Measurements from ENCODE around the gene STMN1. TPM values are rescaled to one million over a fixed set of nuclear protein-coding genes. Genes with fewer than 3 reads are reported as not detected.
A peak's percentile ranks its signal among the peaks of the same experiment; 100 is the strongest.

STMN1 gene
- total and polyA plus RNA-seq, 3 donors from 2014 or later, result 230 to 727 (median 393) TPM

DNA sequence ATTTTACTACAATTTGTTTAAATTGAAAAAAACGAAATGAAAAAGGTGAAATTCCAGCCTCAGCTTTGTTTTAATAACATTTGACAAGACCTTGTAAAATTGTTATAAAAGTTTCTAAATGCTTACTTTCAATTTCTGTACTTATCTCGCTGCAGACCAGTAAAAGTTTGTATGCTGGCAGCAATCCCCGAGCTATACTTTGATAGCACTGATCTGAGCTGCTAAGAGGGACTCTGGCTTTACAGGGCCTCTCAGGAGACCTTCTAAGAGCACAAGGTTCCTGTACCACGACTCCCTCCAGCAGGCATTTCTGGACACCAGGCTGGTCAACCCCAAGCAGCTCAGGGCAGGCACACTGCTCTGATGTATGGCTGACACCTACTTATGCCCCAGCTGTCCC lies 13.1 kb downstream of the STMN1 start:
- Histone ChIP-seq H3K9me3 (no peaks in the 10 kb centered on the region), H3K36me3 (ENCODE audit: low read depth, missing control alignments) (no peaks in the 10 kb centered on the region), H3K27ac (peak overlapping the region; percentile 44 to 64), H3K4me3 (no peak overlapping the region), H3K27me3 (no peaks in the 10 kb centered on the region), H3K4me1 (peaks cover 58% of the 10 kb centered on the region)
- TF ChIP-seq POLR2A (IDR thresholded peaks at IDR 0.05), result no peak
- no peak for TF ChIP-seq CTCF (IDR thresholded peaks at IDR 0.05)
- intact Hi-C loops (cut with DNase I; ENCODE audit: low total_unique reads), result loop anchor here (10.0 kb wide), 1 partner anchor 252 kb away; no protein-coding TSS in a partner anchor
- 51 to 67% methylated on average over 3 to 4 of the region's 4 CpGs for WGBS, 2 donors
- DNase-seq, result peak; percentile 83

DNA sequence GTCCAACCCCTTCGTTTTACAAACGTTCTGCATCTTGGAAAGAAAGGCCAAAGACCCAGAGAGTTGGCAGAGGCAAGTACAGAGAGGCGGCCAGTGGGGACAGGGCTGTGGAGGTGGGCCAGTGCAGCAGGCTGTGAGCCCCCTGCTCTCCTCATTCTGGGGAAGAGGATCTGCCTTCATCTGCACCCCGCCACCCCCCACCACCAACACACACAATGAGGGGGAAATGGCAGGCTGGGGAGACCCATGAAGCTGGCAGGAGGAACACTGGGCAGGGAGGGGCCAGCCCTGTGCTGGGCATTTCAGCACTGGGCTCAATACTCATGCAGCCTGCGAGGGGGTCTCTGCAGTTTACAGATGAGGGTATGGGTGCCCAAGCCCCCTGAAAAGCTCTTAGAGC lies 14.6 kb downstream of the STMN1 start:
- Histone ChIP-seq H3K9me3 (no peaks in the 10 kb centered on the region), H3K36me3 (ENCODE audit: low read depth, missing control alignments) (no peaks in the 10 kb centered on the region), H3K27ac (peak overlapping the region; percentile 27 to 29), H3K4me3 (no peak overlapping the region), H3K27me3 (no peaks in the 10 kb centered on the region), H3K4me1 (peaks cover 58% of the 10 kb centered on the region)
- no peak for DNase-seq
- intact Hi-C loops (cut with DNase I; ENCODE audit: low total_unique reads), result loop anchor here (10.0 kb wide), 1 partner anchor 253 kb away; no protein-coding TSS in a partner anchor
- TF ChIP-seq CTCF (IDR thresholded peaks at IDR 0.05), result no peak
- TF ChIP-seq POLR2A (IDR thresholded peaks at IDR 0.05), result no peak
- WGBS, 2 donors, result 73 to 81% methylated on average over 5 of the region's 5 CpGs

- DNase-seq, result no peak
- peak overlapping the region in 1 of 2 donors; percentile 1 for H3K27ac ChIP-seq
- intact Hi-C loops (cut with DNase I; ENCODE audit: low total_unique reads), result loop anchor here (10.0 kb wide), 1 partner anchor 254 kb away; no protein-coding TSS in a partner anchor
- 51 to 63% methylated on average over 10 of the region's 10 CpGs for WGBS, 2 donors
- no peaks in the 10 kb centered on the region for H3K9me3 ChIP-seq
- TF ChIP-seq POLR2A (IDR thresholded peaks at IDR 0.05) (no peak), CTCF (IDR thresholded peaks at IDR 0.05) (no peak)
- no peaks in the 10 kb centered on the region for H3K36me3 ChIP-seq (ENCODE audit: low read depth, missing control alignments)
- H3K4me3 ChIP-seq, result no peak overlapping the region
- H3K4me1 ChIP-seq, result peaks cover 48% of the 10 kb centered on the region
- H3K27me3 ChIP-seq, result no peaks in the 10 kb centered on the region
Measured at GRCh38 chr1:25890239-25891034, 15.8 kb downstream of the STMN1 start.

GRCh38 chr1:25889470-25889869 lies 16.7 kb downstream of the STMN1 start:
- Histone ChIP-seq H3K9me3 (no peaks in the 10 kb centered on the region), H3K4me1 (peaks cover 41% of the 10 kb centered on the region), H3K36me3 (ENCODE audit: low read depth, missing control alignments) (no peaks in the 10 kb centered on the region), H3K27ac (no peak overlapping the region), H3K4me3 (no peak overlapping the region), H3K27me3 (no peaks in the 10 kb centered on the region)
- intact Hi-C loops (cut with DNase I; ENCODE audit: low total_unique reads), result no loop called here
- DNase-seq, result no peak
- 58 to 67% methylated on average over 3 of the region's 3 CpGs for WGBS, 2 donors
- TF ChIP-seq POLR2A (IDR thresholded peaks at IDR 0.05) (no peak), CTCF (IDR thresholded peaks at IDR 0.05) (no peak)
